Raji (cell line): ENCODE results near the gene SLC6A19.

ENCODE experiments used
- POLR2A ChIP-seq: IDR thresholded peaks from 2 replicates; pipeline ENCODE4 v1.6.1; 2011; ENCODE audit warnings: low read depth, low read length, control low read depth; ENCODE audit not compliant: insufficient read depth

The SLC6A19 gene

DNA sequence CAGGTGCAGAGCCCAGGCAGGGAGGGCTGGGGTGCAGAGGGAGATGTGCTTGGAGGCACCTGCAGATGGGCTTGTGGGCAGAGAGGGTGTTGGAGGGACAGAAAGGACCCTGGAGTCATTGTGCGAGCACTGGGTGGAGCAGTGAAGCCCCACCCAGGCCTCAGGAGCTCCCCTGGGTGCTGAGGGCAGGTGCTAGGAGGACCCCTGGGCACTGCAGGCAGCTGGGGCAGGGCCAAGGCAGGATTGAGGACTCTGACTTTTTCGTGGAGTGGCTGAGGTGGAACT lies 13.5 kb downstream of the SLC6A19 start:
- TF ChIP-seq POLR2A, result no peak

- no peak for TF ChIP-seq POLR2A
Observed at GRCh38 chr5:1215320-1216096, 14.1 kb downstream of the SLC6A19 start.

DNA sequence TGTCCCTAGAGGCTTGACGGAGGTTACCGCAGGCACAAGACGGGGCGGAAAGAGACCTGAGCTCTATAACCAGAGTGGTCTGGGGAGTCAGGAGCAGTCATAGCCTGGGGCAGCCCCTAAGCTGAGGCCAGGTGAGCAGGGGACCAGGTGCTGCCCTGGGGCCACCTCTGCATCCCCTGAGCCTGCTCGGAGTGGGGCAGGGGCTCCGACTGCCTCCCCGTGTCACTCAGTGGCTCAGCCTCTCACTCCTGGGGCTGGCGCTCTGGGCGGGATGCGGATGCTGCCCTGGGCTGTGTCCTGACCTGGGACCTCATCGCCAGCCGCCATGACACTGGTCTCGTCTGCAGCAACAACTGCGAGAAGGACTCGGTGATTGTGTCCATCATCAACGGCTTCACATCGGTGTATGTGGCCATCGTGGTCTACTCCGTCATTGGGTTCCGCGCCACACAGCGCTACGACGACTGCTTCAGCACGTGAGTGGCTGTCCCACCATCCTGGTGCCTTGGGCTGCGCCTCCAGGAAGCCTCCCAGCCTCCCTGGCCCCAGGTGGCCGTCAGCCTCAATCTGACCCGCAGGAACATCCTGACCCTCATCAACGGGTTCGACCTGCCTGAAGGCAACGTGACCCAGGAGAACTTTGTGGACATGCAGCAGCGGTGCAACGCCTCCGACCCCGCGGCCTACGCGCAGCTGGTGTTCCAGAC lies 15.0 kb downstream of the SLC6A19 start:
- TF ChIP-seq POLR2A, result no peak

DNA sequence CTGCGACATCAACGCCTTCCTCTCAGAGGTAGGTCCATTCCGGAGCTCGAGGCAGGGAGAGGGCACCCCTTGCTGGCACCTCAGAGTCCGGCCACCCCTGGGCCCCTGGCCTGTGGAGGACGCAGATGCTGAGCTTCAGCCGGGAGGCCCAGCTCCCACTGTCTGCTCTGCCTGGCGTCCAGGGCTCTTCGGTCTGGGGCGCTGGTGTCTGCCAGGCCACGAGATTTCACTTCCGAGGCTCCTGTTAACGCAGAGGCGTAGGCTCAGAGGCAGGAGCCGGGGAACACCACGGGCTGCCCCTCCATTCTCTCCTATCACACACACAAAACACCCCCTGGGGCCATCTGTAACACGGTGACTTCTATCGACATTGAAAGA lies 15.5 kb downstream of the SLC6A19 start:
- TF ChIP-seq POLR2A, result no peak

DNA sequence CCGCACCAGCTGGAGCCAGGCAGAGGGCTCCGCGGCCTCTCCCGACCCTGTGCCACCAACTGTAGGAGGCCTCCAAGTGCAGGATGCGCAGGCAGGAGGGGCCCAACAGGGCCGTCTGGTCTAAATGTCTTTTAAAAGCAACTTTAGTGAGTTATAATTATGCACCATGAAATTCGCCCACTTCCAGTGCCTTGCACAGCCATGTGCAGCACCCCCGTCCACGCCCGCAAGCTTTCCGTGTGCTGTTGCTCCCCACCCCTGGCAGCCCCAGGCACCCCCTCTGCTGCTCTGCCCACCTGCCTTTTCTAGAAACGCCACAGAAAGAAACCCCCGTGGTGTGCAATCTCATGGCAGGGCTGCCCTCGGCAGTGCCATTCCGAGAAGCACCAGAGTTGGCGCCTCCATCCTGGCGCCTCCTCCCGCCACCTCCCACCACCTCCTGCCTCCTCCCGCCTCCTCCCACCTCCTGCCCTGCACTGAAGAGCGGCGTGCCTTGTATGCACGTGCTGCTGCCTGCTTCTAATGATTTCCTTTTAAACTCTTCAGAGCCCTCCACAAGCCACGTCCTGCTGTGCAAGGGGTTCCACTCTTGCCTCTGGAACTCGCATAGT lies 16.3 kb downstream of the SLC6A19 start:
- TF ChIP-seq POLR2A, result no peak

- TF ChIP-seq POLR2A, result no peak
Observed at GRCh38 chr5:1218351-1219080, 17.1 kb downstream of the SLC6A19 start.

DNA sequence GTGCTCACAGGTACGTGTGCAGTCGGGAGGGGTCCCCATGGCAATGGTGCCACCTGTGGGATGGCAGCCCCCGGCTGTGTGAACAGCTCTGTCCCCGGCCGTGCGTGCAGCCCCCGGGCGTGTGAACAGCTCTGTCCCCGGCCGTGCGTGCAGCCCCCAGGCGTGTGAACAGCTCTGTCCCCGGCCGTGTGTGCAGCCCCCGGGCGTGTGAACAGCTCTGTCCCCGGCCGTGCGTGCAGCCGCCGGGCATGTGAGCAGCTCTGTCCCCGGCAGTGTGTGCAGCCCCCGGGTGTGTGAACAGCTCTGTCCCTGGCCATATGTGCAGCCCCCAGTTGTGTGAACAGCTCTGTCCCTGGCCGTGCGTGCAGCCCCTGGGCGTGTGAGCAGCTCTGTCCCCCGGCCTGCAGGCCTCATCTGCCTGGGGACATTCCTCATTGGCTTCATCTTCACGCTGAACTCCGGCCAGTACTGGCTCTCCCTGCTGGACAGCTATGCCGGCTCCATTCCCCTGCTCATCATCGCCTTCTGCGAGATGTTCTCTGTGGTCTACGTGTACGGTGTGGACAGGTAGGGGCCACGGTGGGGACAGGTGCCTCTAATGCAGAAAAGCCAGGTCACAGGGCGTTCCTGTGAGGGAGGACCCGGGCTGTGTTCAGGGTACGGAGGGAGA lies 17.8 kb downstream of the SLC6A19 start:
- TF ChIP-seq POLR2A, result no peak

- TF ChIP-seq POLR2A, result no peak
Observed at GRCh38 chr5:1219768-1220100, 18.3 kb downstream of the SLC6A19 start.

DNA sequence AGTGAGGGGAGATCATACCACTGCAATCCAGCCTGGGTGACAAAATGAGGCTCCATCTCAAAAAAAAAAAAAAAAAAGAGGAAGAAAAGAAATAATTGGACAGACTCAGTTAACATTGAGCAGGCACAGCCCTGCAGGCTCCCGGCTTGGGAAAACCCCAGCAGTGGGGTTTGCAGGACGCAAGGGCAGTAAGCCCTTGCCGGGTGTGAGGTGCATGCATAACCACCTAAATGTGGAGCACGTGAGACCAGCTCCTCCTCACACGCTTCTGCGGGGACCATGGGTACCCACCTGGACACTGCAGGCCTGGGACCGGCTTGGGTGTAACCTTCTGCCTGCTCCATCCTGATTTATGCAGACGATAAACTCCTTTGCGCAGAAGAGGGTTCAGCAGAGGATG lies 19.0 kb downstream of the SLC6A19 start:
- no peak for TF ChIP-seq POLR2A

DNA sequence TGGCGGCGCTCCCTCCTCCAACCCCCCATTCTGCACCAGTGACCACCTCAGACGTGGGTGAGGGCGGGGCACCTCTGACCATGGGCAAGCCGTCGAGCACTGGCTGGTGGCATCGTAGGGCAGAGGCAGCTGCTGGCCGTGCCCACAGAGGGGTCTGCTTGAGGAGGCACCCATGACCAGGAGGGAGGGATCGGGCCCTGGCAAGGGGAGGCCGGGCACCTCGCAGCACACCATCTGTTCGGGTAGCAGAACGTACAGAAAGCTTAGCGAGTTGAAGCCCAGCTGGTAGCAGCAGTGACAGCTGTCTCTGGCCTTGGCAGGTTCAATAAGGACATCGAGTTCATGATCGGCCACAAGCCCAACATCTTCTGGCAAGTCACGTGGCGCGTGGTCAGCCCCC lies 19.4 kb downstream of the SLC6A19 start:
- TF ChIP-seq POLR2A, result no peak

- no peak for TF ChIP-seq POLR2A
Observed at GRCh38 chr5:1221721-1222120, 20.3 kb downstream of the SLC6A19 start.

DNA sequence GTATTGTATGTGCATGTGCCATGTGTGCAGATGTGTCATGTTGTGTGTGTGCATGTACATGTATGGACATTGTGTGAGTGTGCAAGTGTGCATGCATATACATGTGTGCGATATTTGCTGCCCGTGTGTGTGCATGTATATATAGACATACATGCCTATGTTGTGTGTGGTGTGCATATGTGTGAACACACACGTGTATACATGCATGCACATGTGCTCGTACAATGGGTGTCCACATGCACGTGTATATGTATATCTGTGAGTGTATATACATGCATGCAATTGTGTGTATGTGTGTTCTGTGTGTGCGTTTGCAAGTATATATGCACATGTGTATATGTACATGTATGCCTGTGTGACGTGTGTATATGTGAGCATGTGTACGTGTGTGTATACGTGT lies 20.8 kb downstream of the SLC6A19 start:
- TF ChIP-seq POLR2A, result no peak

- TF ChIP-seq POLR2A, result no peak
Observed at GRCh38 chr5:1222621-1223277, 21.4 kb downstream of the SLC6A19 start.

DNA sequence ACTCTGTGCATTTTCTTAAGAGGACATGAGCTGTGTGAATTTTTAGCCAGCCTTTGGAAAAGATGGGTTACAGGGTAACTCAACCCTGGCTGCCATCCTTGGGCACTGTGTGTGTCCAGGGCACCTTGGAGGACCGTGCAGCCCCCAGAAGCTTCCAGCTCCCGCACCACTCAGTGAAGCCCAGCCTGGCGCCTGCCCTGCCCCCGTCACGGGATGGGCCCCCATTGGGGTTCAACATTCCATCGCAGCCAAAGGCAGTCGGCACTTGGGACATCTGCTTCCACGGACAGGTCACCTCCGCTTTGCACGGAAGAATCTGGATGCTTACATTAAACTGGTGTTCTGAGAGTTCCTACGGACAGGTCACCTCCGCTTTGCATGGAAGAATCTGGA lies 21.9 kb downstream of the SLC6A19 start:
- no peak for TF ChIP-seq POLR2A

- TF ChIP-seq POLR2A, result no peak
Observed at GRCh38 chr5:1224631-1225030, 23.2 kb downstream of the SLC6A19 start.
